SK-N-SH (cell line): ENCODE data around the gene ABHD1. TPM values are rescaled to one million over a fixed set of nuclear protein-coding genes. Genes with fewer than 3 reads are reported as not detected.
A peak's percentile ranks its signal among the peaks of the same experiment; 100 is the strongest.
"Not testable (repeated sequence)": the region's sequence is repeated elsewhere in the genome, so short reads cannot be mapped to it uniquely, and the experiment has no call there.

Source experiments
- CTCF ChIA-PET: fragments of 300-600, 350-600 bp; formaldehyde crosslinking; extraction: SDS; loops from one replicate; lab custom pipeline; 2021; lab: Yijun Ruan, JAX
- POLR2A ChIA-PET: fragments of 350-600 bp; sonication (Branson Sonifier 250); formaldehyde crosslinking; extraction: SDS; loops from one replicate; lab custom pipeline; 2020; ENCODE audit warnings: antibody characterized with exemption, inconsistent platforms; lab: Yijun Ruan, JAX
- DNase-seq: peaks from one replicate; pipeline ENCODE4 v3.0.0; 2012
- H2AFZ ChIP-seq: fragments of 200-600 bp; sonication (generic); 2 replicates; pipeline ENCODE4 v1.8.1; 2016; ENCODE audit warnings: antibody characterized with exemption, mild to moderate bottlenecking, low read depth
- H3F3A ChIP-seq: fragments of 200-600 bp; sonication (generic); replicated peaks from 2 replicates; pipeline ENCODE3; 2016; ENCODE audit warnings: antibody characterized with exemption, mild to moderate bottlenecking; ENCODE audit not compliant: insufficient read depth
- H3K27ac ChIP-seq, 2 experiments: fragments of 200-500 bp in 1 of 2; fragments of 200-600 bp in 1 of 2; sonication (Bioruptor generic) in 1 of 2; sonication (generic), shearing (Covaris generic) in 1 of 2; 2 replicates each; pipeline versions ENCODE4 v1.5.1 to v1.6.1; 2014 to 2016; ENCODE audit warnings: low read depth in 2 of 2, inconsistent platforms in 1 of 2, low read length in 1 of 2, mild to moderate bottlenecking in 1 of 2, mixed read lengths in 1 of 2
- H3K27me3 ChIP-seq: fragments of 200-600 bp; sonication (generic), shearing (Covaris generic); 2 replicates; pipeline ENCODE4 v1.6.1; 2016; ENCODE audit warnings: mixed run types; ENCODE audit not compliant: insufficient read depth
- H3K36me3 ChIP-seq, 2 experiments: fragments of 200-500 bp in 1 of 2; fragments of 200-600 bp in 1 of 2; sonication (Bioruptor generic) in 1 of 2; sonication (generic) in 1 of 2; replicated peaks in 1 of 2; 2 replicates each; pipeline versions ENCODE3 to v1.5.1; 2014 to 2016; ENCODE audit warnings: low read length in 1 of 2, mild to moderate bottlenecking in 1 of 2; ENCODE audit not compliant: insufficient read depth in 2 of 2, control insufficient read depth in 1 of 2
- H3K4me1 ChIP-seq, 2 experiments: fragments of 200-500 bp in 1 of 2; fragments of 200-600 bp in 1 of 2; sonication (Bioruptor generic) in 1 of 2; sonication (generic), shearing (Covaris generic) in 1 of 2; 2 replicates each; pipeline versions ENCODE4 v1.5.1 to v1.6.1; 2014 to 2016; ENCODE audit warnings: low read depth in 1 of 2, low read length in 1 of 2, mixed run types in 1 of 2; ENCODE audit not compliant: insufficient read depth in 2 of 2, control insufficient read depth in 1 of 2
- H3K4me2 ChIP-seq: fragments of 200-600 bp; sonication (generic), shearing (Covaris generic); 2 replicates; pipeline ENCODE4 v1.6.1; 2017; ENCODE audit warnings: mixed run types
- H3K4me3 ChIP-seq, 2 experiments: fragments of 200-500 bp in 1 of 2; fragments of 200-600 bp in 1 of 2; sonication (Bioruptor generic) in 1 of 2; sonication (generic), shearing (Covaris generic) in 1 of 2; 2 replicates each; pipeline versions ENCODE4 v1.5.1 to v1.8.1; 2014 to 2016; ENCODE audit warnings: low read depth in 2 of 2, inconsistent platforms in 1 of 2, low read length in 1 of 2, mild to moderate bottlenecking in 1 of 2, mixed read lengths in 1 of 2, moderate library complexity in 1 of 2
- H3K79me2 ChIP-seq: fragments of 200-600 bp; sonication (generic); 2 replicates; pipeline ENCODE4 v1.8.1; 2017; ENCODE audit warnings: mild to moderate bottlenecking; ENCODE audit not compliant: insufficient read depth
- H3K9ac ChIP-seq: fragments of 200-600 bp; sonication (generic); 2 replicates; pipeline ENCODE4 v1.6.1; 2017; ENCODE audit warnings: mixed run types
- H3K9me2 ChIP-seq: fragments of 200-600 bp; sonication (generic); 2 replicates; pipeline ENCODE4 v1.6.1; 2017; ENCODE audit warnings: mixed run types
- H3K9me3 ChIP-seq: fragments of 200-600 bp; sonication (generic); 2 replicates; pipeline ENCODE4 v1.6.1; 2017; ENCODE audit warnings: mixed run types, mild to moderate bottlenecking, moderate library complexity
- H4K20me1 ChIP-seq: fragments of 200-600 bp; sonication (generic); 2 replicates; pipeline ENCODE4 v1.6.1; 2017; ENCODE audit warnings: mild to moderate bottlenecking, mixed run types; ENCODE audit not compliant: insufficient read depth
- CTCF ChIP-seq: fragments of 200-600 bp; sonication (generic); IDR thresholded peaks from 2 replicates; pipeline ENCODE4 v1.6.1; 2017; ENCODE audit warnings: antibody characterized with exemption, mild to moderate bottlenecking, moderate library complexity
- EP300 ChIP-seq, 2 experiments: IDR thresholded peaks; 2 replicates each; pipeline versions ENCODE4 v1.4.0 to v1.6.1; 2012; ENCODE audit warnings: borderline replicate concordance in 1 of 2, low read depth in 1 of 2, low read length in 1 of 2
- FOSL2 ChIP-seq: IDR thresholded peaks from 2 replicates; pipeline ENCODE4 v1.4.0; 2012; ENCODE audit warnings: low read depth, mild to moderate bottlenecking, moderate library complexity, borderline replicate concordance
- FOXM1 ChIP-seq: IDR thresholded peaks from 2 replicates; pipeline ENCODE4 v1.4.0; 2012; ENCODE audit warnings: low read depth, mild to moderate bottlenecking
- GABPA ChIP-seq: IDR thresholded peaks from 2 replicates; pipeline ENCODE4 v1.4.0; 2012; ENCODE audit warnings: low read depth, mild to moderate bottlenecking
- GATA2 ChIP-seq: sonication (generic); formaldehyde crosslinking; IDR thresholded peaks from 2 replicates; pipeline ENCODE4 v1.5.0; 2020; ENCODE audit warnings: mild to moderate bottlenecking, missing genetic modification reagents
- JUND ChIP-seq: IDR thresholded peaks from 2 replicates; pipeline ENCODE4 v1.4.0; 2012
- MXI1 ChIP-seq: IDR thresholded peaks from 2 replicates; pipeline ENCODE4 v1.6.1; 2012; ENCODE audit warnings: mild to moderate bottlenecking, low read depth, low read length, improper control_type of control experiment
- NFIC ChIP-seq: IDR thresholded peaks from 2 replicates; pipeline ENCODE4 v1.4.0; 2012; ENCODE audit warnings: borderline replicate concordance
- NRF1 ChIP-seq: IDR thresholded peaks from 2 replicates; pipeline ENCODE4 v1.6.1; 2012; ENCODE audit warnings: low read depth, mild to moderate bottlenecking, low read length
- POLR2AphosphoS5 ChIP-seq: IDR thresholded peaks from 2 replicates; pipeline ENCODE4 v1.6.1; 2012; ENCODE audit warnings: low read depth, low read length
- RCOR1 ChIP-seq: fragments of 150-350 bp; IDR thresholded peaks from 2 replicates; pipeline ENCODE4 v1.6.1; 2017; ENCODE audit warnings: antibody characterized with exemption, low read length
- RFX5 ChIP-seq: IDR thresholded peaks from 2 replicates; pipeline ENCODE4 v1.6.1; 2012; ENCODE audit warnings: mild to moderate bottlenecking, improper control_type of control experiment, low read length
- RXRA ChIP-seq: IDR thresholded peaks from 2 replicates; pipeline ENCODE4 v1.4.0; 2012; ENCODE audit warnings: low read depth, mild to moderate bottlenecking, borderline replicate concordance
- TAF1 ChIP-seq: IDR thresholded peaks from 2 replicates; pipeline ENCODE4 v1.6.1; 2012; ENCODE audit warnings: low read depth, mild to moderate bottlenecking, low read length, moderate library complexity, borderline replicate concordance
- TEAD4 ChIP-seq: IDR thresholded peaks from 2 replicates; pipeline ENCODE4 v1.4.0; 2012; ENCODE audit warnings: mild to moderate bottlenecking, borderline replicate concordance; ENCODE audit not compliant: insufficient read depth
- YY1 ChIP-seq: IDR thresholded peaks from 2 replicates; pipeline ENCODE4 v1.4.0; 2012; ENCODE audit warnings: low read depth, mild to moderate bottlenecking
- WGBS: methylation state at CpG from one replicate; pipeline ENCODE4 v1.1.6; 2017; ENCODE audit warnings: low lambda C conversion rate; 5-methylcytosine and 5-hydroxymethylcytosine counted together
- polyA plus RNA-seq, 3 experiments: library from polyadenylated mRNA; depleted of rRNA; stranded (reverse); fragments of >200 nt; gene quantifications; 2 replicates each; pipeline ENCODE4 v1.2.3, GENCODE V29; 2012

Gene ABHD1
- polyA plus RNA-seq, 1 of the 3 experiments (the other 2 are of a cell fraction) = 3.3 TPM

- TF ChIP-seq MXI1 = no peak
- TF ChIP-seq RXRA = no peak
- TF ChIP-seq RCOR1 = no peak
- TF ChIP-seq, all 33 proteins: peak for 0
These were observed 47.8 kb downstream of the ABHD1 start (continued) for GRCh38 chr2:27171351-27171848.

- H3K9ac ChIP-seq = no peak overlapping the region
- 71% methylated on average over 6 of the region's 6 CpGs for WGBS
- no peaks in the 10 kb centered on the region for H3K79me2 ChIP-seq
- no peak overlapping the region for H3K27ac ChIP-seq
- TF ChIP-seq GABPA = no peak
- TF ChIP-seq JUND = no peak
- no peak for TF ChIP-seq FOXM1
- no peak for TF ChIP-seq CTCF
- no peak for TF ChIP-seq RFX5
- no peak for TF ChIP-seq YY1
- TF ChIP-seq TAF1 = no peak
- TF ChIP-seq NRF1 = no peak
- H4K20me1 ChIP-seq = no peaks in the 10 kb centered on the region
- H3K9me2 ChIP-seq = no peaks in the 10 kb centered on the region
- no peaks in the 10 kb centered on the region for H3K9me3 ChIP-seq
- ChIA-PET POLR2A (no interaction called here), CTCF (interaction anchor here (0.6 to 2.8 kb wide), 10 partner anchors 9 to 213 kb away, joined by 3 to 21 read pairs (median 6); no protein-coding TSS in a partner anchor)
- no peaks in the 10 kb centered on the region for H3F3A ChIP-seq
- H3K36me3 ChIP-seq = no peaks in the 10 kb centered on the region
- no peaks in the 10 kb centered on the region for H3K27me3 ChIP-seq
- no peak for DNase-seq
- H2AFZ ChIP-seq = no peak overlapping the region
- H3K4me3 ChIP-seq = no peak overlapping the region
- H3K4me2 ChIP-seq = peak overlapping the region; percentile 10
- H3K4me1 ChIP-seq = peaks cover 3 to 7% of the 10 kb centered on the region in 2 experiments; a peak in 3 of 4 replicates
These were observed 51.0 kb downstream of the ABHD1 start for GRCh38 chr2:27174638-27175037.

- POLR2A ChIA-PET = no interaction called here
- H3K4me1 ChIP-seq = peaks cover 3 to 13% of the 10 kb centered on the region in 2 experiments; a peak in 3 of 4 replicates
- no peak overlapping the region for H2AFZ ChIP-seq
- no peak for DNase-seq
- no peaks in the 10 kb centered on the region for H3K9me2 ChIP-seq
- TF ChIP-seq POLR2AphosphoS5 (no peak), GATA2 (CRISPR knock-in tag) (no peak), NFIC (no peak), MXI1 (no peak), FOSL2 (no peak), EP300 (IDR thresholded peaks at IDR 0.05; ENCODE audit: borderline replicate concordance in 1 of 2, low read depth in 1 of 2, low read length in 1 of 2) (no peak), TEAD4 (no peak)
- TF ChIP-seq, all 33 proteins: peak for 0
- no peaks in the 10 kb centered on the region for H3K27me3 ChIP-seq
- no peaks in the 10 kb centered on the region for H3K9me3 ChIP-seq
- H3K9ac ChIP-seq = no peak overlapping the region
- H3K4me3 ChIP-seq = no peak overlapping the region
- no peak overlapping the region for H3K27ac ChIP-seq
- H3K79me2 ChIP-seq = no peaks in the 10 kb centered on the region
- H3K36me3 ChIP-seq = no peaks in the 10 kb centered on the region
- no peaks in the 10 kb centered on the region for H4K20me1 ChIP-seq
- H3F3A ChIP-seq = no peaks in the 10 kb centered on the region
- 64% methylated on average over 8 of the region's 8 CpGs for WGBS
- H3K4me2 ChIP-seq = no peak overlapping the region
- CTCF ChIA-PET = interaction anchor here (0.6 to 2.8 kb wide), 11 partner anchors 9 to 213 kb away, joined by 3 to 21 read pairs (median 6); partner anchors contain the start of gene ABHD1
These were observed 51.7 kb downstream of the ABHD1 start for GRCh38 chr2:27175330-27175729.

- H3K9me3 ChIP-seq, H2AFZ ChIP-seq, H3K9ac ChIP-seq, H3K27me3 ChIP-seq, H3K9me2 ChIP-seq, H3K4me3 ChIP-seq, POLR2A ChIA-PET, H3K4me2 ChIP-seq, DNase-seq, H3K79me2 ChIP-seq, H3K27ac ChIP-seq, H3K36me3 ChIP-seq, H3F3A ChIP-seq, H4K20me1 ChIP-seq: not testable (repeated sequence)
- peaks cover 3 to 16% of the 10 kb centered on the region in 2 experiments; a peak in 3 of 4 replicates for H3K4me1 ChIP-seq
- 73% methylated on average over 4 of the region's 4 CpGs for WGBS
- CTCF ChIA-PET = interaction anchor here (1.0 to 2.8 kb wide), 9 partner anchors 10 to 214 kb away, joined by 3 to 21 read pairs (median 7); partner anchors contain the start of gene ABHD1
These were observed 52.2 kb downstream of the ABHD1 start for GRCh38 chr2:27175781-27176180.
